HEK293T (cell line): ENCODE data around the gene RGS3.

ENCODE experiments used
- CTCF ChIA-PET: fragments of 350-600 bp; formaldehyde crosslinking; extraction: SDS; loops from one replicate; lab custom pipeline; 2021; ENCODE audit warnings: antibody characterized with exemption, inconsistent platforms; lab: Yijun Ruan, JAX
- POLR2A ChIA-PET: fragments of 350-600 bp; formaldehyde crosslinking; extraction: SDS; loops from one replicate; lab custom pipeline; 2020; ENCODE audit warnings: antibody characterized with exemption, inconsistent platforms; lab: Yijun Ruan, JAX
- DNase-seq: peaks from one replicate; pipeline ENCODE4 v3.0.0; 2012; ENCODE audit warnings: mixed read lengths; ENCODE audit errors: extremely low spot score
- ARNT ChIP-seq: fragments of 450-650 bp; IDR thresholded peaks from 2 replicates; pipeline ENCODE4 v1.6.1; 2017; ENCODE audit warnings: mild to moderate bottlenecking
- BHLHE40 ChIP-seq: fragments of 450-650 bp; IDR thresholded peaks from 2 replicates; pipeline ENCODE4 v1.6.1; 2016; ENCODE audit warnings: mild to moderate bottlenecking, moderate library complexity, borderline replicate concordance
- CTBP1 ChIP-seq: fragments of 450-650 bp; IDR thresholded peaks from 2 replicates; pipeline ENCODE4 v1.6.1; 2016; ENCODE audit warnings: borderline replicate concordance
- ELF4 ChIP-seq: fragments of 450-650 bp; IDR thresholded peaks from 2 replicates; pipeline ENCODE4 v1.6.1; 2017; ENCODE audit warnings: antibody characterized with exemption
- FOXA1 ChIP-seq: fragments of 450-650 bp; IDR thresholded peaks from 2 replicates; pipeline ENCODE4 v1.6.1; 2016; ENCODE audit warnings: mild to moderate bottlenecking
- FOXK2 ChIP-seq: fragments of 450-650 bp; IDR thresholded peaks from 2 replicates; pipeline ENCODE4 v1.6.1; 2016; ENCODE audit warnings: mild to moderate bottlenecking
- FOXM1 ChIP-seq: fragments of 450-650 bp; IDR thresholded peaks from 2 replicates; pipeline ENCODE4 v1.6.1; 2017; ENCODE audit warnings: mild to moderate bottlenecking, borderline replicate concordance
- HDGF ChIP-seq: fragments of 450-650 bp; IDR thresholded peaks from 2 replicates; pipeline ENCODE4 v1.6.1; 2017; ENCODE audit warnings: antibody characterized with exemption, borderline replicate concordance
- L3MBTL2 ChIP-seq: fragments of 450-650 bp; conservative IDR thresholded peaks from 2 replicates; pipeline ENCODE4 v1.6.1; 2016; ENCODE audit warnings: mild to moderate bottlenecking
- LEF1 ChIP-seq: fragments of 450-650 bp; IDR thresholded peaks from 2 replicates; pipeline ENCODE4 v1.6.1; 2017; ENCODE audit warnings: mild to moderate bottlenecking, borderline replicate concordance
- NFRKB ChIP-seq: fragments of 450-650 bp; IDR thresholded peaks from 2 replicates; pipeline ENCODE4 v1.6.1; 2016; ENCODE audit warnings: mild to moderate bottlenecking, moderate library complexity
- SP1 ChIP-seq: fragments of 450-650 bp; IDR thresholded peaks from 2 replicates; pipeline ENCODE4 v1.6.1; 2017
- SUZ12 ChIP-seq: fragments of 450-650 bp; IDR thresholded peaks from 2 replicates; pipeline ENCODE4 v1.6.1; 2016; ENCODE audit warnings: mild to moderate bottlenecking
- TARDBP ChIP-seq: fragments of 450-650 bp; IDR thresholded peaks from 2 replicates; pipeline ENCODE4 v1.6.1; 2016
- ZNF384 ChIP-seq: fragments of 450-650 bp; IDR thresholded peaks from 2 replicates; pipeline ENCODE4 v1.6.1; 2016
- TF ChIP-seq, protein P1 (sequence below): fragments of 450-650 bp; IDR thresholded peaks from 2 replicates; pipeline ENCODE4 v1.6.1; 2016

RGS3 gene

DNA sequence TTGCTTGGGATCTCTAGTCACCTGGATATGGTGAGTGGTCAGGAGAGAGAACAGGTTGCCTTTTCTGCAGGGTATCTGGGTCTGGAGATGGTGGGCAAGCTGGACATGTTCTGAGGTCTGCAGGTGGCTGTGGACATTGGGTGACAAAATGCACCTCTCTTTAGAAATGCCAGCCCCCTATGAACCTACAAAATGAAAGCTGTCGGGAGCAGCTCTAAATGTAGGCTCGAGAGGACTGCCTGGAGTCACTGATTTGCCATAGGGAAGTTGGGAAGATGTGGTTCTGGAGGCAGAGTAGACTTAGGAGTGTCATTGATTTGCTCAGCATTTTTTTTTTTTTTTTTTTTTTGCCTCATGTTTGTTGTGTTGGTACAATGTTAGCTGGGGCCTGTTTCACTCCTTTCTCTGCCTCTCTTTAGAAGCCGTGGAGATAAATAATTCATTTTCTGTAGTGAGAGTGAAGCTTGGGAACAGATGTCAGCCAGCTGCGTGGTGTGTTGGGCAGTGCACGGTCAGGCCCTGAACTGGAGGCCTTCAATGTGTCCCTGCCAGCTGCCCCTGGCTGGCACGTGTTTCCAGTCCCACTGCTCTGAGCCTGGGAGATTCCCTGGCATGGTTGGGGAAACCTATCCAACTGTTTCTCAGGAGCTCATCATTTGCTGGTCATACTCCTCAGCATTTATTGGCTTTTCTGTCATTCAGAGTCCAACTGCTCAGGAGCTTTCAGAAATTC is 5.4 kb downstream of the RGS3 start:
- CTCF ChIA-PET = no interaction called here
- TF ChIP-seq NFRKB = no peak
- no peak for TF ChIP-seq LEF1
- TF ChIP-seq, protein P1, sequence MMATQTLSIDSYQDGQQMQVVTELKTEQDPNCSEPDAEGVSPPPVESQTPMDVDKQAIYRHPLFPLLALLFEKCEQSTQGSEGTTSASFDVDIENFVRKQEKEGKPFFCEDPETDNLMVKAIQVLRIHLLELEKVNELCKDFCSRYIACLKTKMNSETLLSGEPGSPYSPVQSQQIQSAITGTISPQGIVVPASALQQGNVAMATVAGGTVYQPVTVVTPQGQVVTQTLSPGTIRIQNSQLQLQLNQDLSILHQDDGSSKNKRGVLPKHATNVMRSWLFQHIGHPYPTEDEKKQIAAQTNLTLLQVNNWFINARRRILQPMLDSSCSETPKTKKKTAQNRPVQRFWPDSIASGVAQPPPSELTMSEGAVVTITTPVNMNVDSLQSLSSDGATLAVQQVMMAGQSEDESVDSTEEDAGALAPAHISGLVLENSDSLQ = no peak
- TF ChIP-seq ZNF384 = no peak
- no peak for TF ChIP-seq FOXM1
- TF ChIP-seq BHLHE40 = no peak
- no peak for TF ChIP-seq SP1
- TF ChIP-seq FOXA1 = no peak
- TF ChIP-seq L3MBTL2 = no peak
- no peak for TF ChIP-seq SUZ12
- TF ChIP-seq HDGF = no peak
- TF ChIP-seq ELF4 = no peak
- TF ChIP-seq ARNT = no peak
- TF ChIP-seq FOXK2 = no peak
- no peak for TF ChIP-seq CTBP1
- no peak for TF ChIP-seq TARDBP
- POLR2A ChIA-PET = interaction anchor here (0.6 kb wide), 1 partner anchor 120 kb away, joined by 3 read pairs; no protein-coding TSS in a partner anchor
- DNase-seq = no peak

DNA sequence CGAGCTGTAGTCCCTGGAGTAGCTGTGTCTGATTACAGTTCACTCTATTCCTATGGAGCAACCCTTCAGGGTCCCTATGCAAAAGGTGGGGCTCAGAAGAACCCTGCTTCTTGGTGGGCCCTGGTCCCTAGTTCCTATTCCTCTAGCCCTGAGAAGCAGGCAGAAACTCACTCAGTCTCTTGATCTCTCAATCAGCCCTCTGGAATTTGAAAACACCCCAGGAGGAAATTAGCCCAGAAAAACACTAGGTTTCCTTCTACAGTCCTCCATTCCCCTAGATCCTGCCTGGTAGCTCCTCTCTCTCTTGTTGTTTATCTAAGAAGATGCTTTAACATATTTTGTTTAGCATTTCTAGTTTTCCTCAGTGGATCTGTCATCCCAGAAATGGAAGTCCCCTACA is 7.6 kb downstream of the RGS3 start:
- DNase-seq = no peak
- TF ChIP-seq CTBP1 (no peak), BHLHE40 (no peak), ARNT (no peak), LEF1 (no peak), FOXA1 (no peak), HDGF (no peak), L3MBTL2 (no peak), TARDBP (no peak)
- TF ChIP-seq, protein P1 = no peak
- POLR2A ChIA-PET = no interaction called here
- CTCF ChIA-PET = interaction anchor here (0.7 kb wide), 1 partner anchor 637 kb away, joined by 4 read pairs; no protein-coding TSS in a partner anchor

DNA sequence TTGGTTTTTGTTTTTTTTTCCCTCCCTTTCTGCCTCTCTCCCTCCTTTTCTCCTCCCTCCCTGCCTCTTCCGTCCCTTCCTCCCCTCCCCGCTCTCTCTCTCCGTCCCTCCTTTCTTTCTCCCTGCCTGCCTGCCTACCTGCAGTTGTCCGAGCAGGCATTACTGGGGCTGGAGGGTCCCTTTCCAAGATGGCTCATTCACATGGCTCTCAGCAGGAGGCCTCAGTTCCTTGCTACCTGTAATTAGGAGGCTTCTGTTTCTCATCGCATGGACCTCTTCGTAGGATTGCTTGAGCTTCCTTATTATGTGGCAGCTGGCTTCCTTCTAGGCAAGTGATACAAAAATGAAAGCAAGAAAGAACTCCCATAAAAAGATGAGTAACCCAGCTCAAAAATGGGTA is 8.0 kb downstream of the RGS3 start:
- DNase-seq = no peak
- CTCF ChIA-PET = interaction anchor here (0.7 kb wide), 1 partner anchor 637 kb away, joined by 4 read pairs; no protein-coding TSS in a partner anchor
- no peak for TF ChIP-seq ELF4
- no peak for TF ChIP-seq LEF1
- no peak for TF ChIP-seq ARNT
- TF ChIP-seq TARDBP = no peak
- no peak for TF ChIP-seq FOXM1
- TF ChIP-seq FOXK2 = no peak
- no peak for TF ChIP-seq CTBP1
- TF ChIP-seq SP1 = no peak
- no peak for TF ChIP-seq SUZ12
- POLR2A ChIA-PET = no interaction called here

DNA sequence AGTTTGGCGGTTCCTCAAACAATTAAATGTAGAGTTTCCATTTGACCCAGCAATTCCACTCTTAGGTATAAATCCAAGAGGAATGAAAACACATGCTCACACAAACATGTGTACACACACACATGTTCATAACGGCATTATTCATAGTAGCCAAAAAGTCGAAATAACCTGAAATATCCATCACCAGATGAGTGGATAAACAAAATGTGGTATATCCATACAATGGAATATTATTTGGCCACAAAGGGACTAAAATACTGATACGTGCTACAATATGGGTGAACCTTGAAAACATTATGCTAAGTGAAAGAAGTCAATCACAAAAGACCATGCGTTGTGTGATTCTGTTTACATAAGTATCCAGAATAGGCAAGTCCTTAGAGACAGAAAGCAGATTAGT is 8.7 kb downstream of the RGS3 start:
- POLR2A ChIA-PET = no interaction called here

DNA sequence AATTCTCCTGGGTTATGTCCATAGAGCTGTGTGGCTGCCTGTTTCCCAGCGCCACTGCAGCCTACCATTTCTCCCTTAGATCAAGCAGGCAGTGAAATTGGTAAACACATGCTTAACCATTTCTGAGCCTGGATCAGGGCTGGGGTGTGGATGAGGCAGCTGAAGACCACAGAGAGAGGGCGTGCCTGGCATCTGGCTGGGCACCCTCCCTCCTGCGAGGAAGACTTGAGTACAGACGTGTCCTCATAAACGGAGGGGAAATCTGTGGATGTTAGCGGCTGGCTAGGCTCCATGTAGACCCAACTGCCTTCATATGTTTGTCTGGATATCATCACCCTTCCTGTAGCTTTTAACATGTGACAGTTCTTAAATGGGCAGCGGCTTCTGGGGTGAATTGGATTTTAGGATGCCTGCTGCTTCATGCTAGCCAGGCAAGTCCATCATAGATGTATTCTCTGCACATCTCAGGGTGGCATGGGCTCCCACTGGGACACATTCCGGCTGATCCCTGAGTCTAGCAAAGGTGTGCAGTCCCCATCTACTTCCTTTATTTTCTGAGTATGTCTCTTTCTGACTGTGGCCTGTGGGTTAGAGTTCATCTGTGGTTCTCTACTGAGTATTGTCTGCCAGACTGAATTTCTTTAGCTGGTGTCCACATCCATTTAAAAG is 11.0 kb downstream of the RGS3 start:
- CTCF ChIA-PET = no interaction called here
- TF ChIP-seq SUZ12 (no peak), FOXK2 (no peak), ARNT (no peak), ELF4 (no peak), CTBP1 (no peak), LEF1 (no peak), TARDBP (no peak), SP1 (no peak), FOXA1 (no peak), HDGF (no peak), L3MBTL2 (no peak), ZNF384 (no peak), BHLHE40 (no peak), FOXM1 (no peak), NFRKB (no peak)
- TF ChIP-seq, protein P1 = no peak
- POLR2A ChIA-PET = interaction anchor here (0.7 kb wide), 1 partner anchor 64 kb away, joined by 3 read pairs; the partner anchor contains the start of genes C9orf43 and POLE3
- DNase-seq = no peak

More for the DNA sequence above, 8.7 kb downstream of the RGS3 start:
- no peak for DNase-seq
- CTCF ChIA-PET = no interaction called here
- TF ChIP-seq ZNF384 (no peak), FOXA1 (no peak), HDGF (no peak), L3MBTL2 (no peak), LEF1 (no peak)

DNA sequence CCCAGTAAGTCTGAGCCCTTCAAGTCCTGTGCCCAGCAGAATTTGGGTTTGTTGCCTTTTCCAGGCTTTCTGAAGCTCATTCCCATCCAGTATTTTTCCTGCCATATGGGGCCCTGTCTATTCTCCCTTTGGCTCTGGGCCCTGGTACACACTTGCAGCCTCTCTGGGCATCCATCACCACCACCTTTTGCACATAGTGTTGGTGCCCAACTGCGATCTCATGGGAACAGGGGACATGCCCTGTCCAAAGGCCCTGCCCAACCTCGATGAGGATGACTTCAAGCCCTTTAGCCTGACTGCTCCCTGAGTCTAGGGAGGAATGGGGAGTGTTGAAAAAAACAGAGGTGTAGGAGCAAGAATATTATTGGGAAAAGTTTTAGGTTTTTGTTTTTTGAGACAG is 11.5 kb downstream of the RGS3 start:
- no peak for DNase-seq
- TF ChIP-seq SP1 (no peak), HDGF (no peak), SUZ12 (no peak), FOXK2 (no peak), L3MBTL2 (no peak)
- POLR2A ChIA-PET = no interaction called here
- CTCF ChIA-PET = no interaction called here
